HCT116 (cell line): ENCODE measurements around the gene RGS6. TPM values are rescaled to one million over a fixed set of nuclear protein-coding genes. Genes with fewer than 3 reads are reported as not detected.

Source experiments
- microRNA-seq: library from miRNA; unstranded; fragments of <30 nt; microRNA quantifications from one replicate; pipeline ENCODE4, GENCODE V29; 2016; ENCODE audit warnings: borderline number of aligned reads
- total RNA-seq: library from RNA; stranded (reverse); gene quantifications from one replicate; pipeline ENCODE4 v1.2.1, GENCODE V29; 2021; ENCODE audit not compliant: unreplicated experiment

RGS6 gene
- total RNA-seq, 1 experiment from 2014 or later: 4.7 TPM

Small RNAs within 50 kb of the gene (microRNA-seq; reads per million reads assigned to microRNA genes)
- not detected for gene MIR7843
